ENCODE measurements around the gene RSBN1L. TPM values are rescaled to one million over a fixed set of nuclear protein-coding genes. Genes with fewer than 3 reads are reported as not detected.

The RSBN1L gene
- total and polyA plus RNA-seq, 11 donors = 4.0 to 12.1 (median 9.0) TPM

GRCh38 chr7:77727527-77727926, 31.3 kb downstream of the RSBN1L start:
- Histone ChIP-seq H3K27me3 (no peaks in the 10 kb centered on the region), H3K27ac (peak overlapping the region in 1 of 12 donors; percentile 2), H3K4me1 (peaks cover 9 to 59% (median 33%) of the 10 kb centered on the region in 12 donors), H3K9me3 (no peaks in the 10 kb centered on the region), H3K36me3 (no peaks in the 10 kb centered on the region), H3K4me3 (no peak overlapping the region)
- 88 to 90% (median 89%) methylated on average over 3 of the region's 3 CpGs for WGBS, 4 donors
- TF ChIP-seq POLR2A (IDR thresholded peaks at IDR 0.05) (no peak), CTCF (IDR thresholded peaks at IDR 0.05) (no peak)
- no peak for ATAC-seq
- no peak for DNase-seq
- intact Hi-C loops (cut with DNase I) = no loop called here

DNA sequence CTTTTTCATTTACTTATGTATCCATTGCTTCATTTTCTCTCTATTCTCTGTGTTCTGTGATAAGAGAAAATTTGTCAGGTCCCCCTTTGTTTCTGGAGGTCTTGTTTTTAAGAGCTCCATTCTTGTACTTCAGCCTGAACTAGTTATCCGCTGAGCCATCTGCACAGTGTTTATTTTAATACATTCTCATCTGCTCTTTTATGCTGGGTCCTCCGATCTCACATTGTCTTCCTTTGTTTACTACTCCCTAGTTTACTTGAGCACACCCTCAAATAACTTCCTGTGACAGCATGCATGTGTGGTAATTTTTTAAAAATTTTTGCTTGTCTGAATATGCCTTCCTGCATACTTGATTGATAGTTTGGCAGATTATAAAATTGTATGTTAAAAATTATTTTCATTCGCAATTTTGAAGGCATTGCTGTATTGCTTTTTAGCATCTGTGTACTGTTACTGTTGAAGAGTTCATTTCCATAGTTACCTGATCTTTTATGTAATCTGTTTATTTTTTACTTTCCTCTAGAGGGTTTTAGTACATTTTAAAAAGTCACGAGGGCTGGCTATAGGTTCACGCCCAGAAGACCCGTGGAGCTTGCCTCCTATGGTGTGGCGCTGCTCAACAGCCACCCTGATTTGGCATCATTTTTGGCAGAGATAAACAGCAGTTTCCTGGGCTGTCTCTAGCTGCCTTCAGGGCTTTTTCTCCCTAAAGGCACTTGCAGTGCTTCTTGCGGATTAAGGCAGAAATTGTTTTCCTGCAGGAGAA, 31.9 kb downstream of the RSBN1L start:
- TF ChIP-seq POLR2A (IDR thresholded peaks at IDR 0.05) = no peak
- TF ChIP-seq CTCF (IDR thresholded peaks at IDR 0.05) = no peak
- H3K27me3 ChIP-seq = no peaks in the 10 kb centered on the region
- H3K36me3 ChIP-seq = no peaks in the 10 kb centered on the region
- WGBS, 4 donors = 26 to 41% (median 30%) methylated on average over 8 of the region's 8 CpGs
- H3K9me3 ChIP-seq = no peaks in the 10 kb centered on the region
- ATAC-seq (peak in 2 of 4 donors; percentile 49 to 54), DNase-seq (no peak)
- peak overlapping the region in 3 of 12 donors; percentile 2 to 53 (median 10) for H3K27ac ChIP-seq
- peaks cover 9 to 56% (median 33%) of the 10 kb centered on the region in 12 donors for H3K4me1 ChIP-seq
- peak overlapping the region in 1 of 12 donors; percentile 7 for H3K4me3 ChIP-seq
- intact Hi-C loops (cut with DNase I) = no loop called here

- no peaks in the 10 kb centered on the region for H3K27me3 ChIP-seq
- ATAC-seq (no peak), DNase-seq (no peak)
- H3K9me3 ChIP-seq = no peaks in the 10 kb centered on the region
- H3K27ac ChIP-seq = no peak overlapping the region
- H3K4me3 ChIP-seq = no peak overlapping the region
- no peaks in the 10 kb centered on the region for H3K36me3 ChIP-seq
- no peak for TF ChIP-seq POLR2A (IDR thresholded peaks at IDR 0.05)
- no peak for TF ChIP-seq CTCF (IDR thresholded peaks at IDR 0.05)
- WGBS, 4 donors = 87 to 92% (median 89%) methylated on average over 3 of the region's 3 CpGs
- peaks cover 9 to 64% (median 36%) of the 10 kb centered on the region in 12 donors for H3K4me1 ChIP-seq
- intact Hi-C loops (cut with DNase I) = no loop called here
Measured at GRCh38 chr7:77729574-77730348, 33.5 kb downstream of the RSBN1L start.

DNA sequence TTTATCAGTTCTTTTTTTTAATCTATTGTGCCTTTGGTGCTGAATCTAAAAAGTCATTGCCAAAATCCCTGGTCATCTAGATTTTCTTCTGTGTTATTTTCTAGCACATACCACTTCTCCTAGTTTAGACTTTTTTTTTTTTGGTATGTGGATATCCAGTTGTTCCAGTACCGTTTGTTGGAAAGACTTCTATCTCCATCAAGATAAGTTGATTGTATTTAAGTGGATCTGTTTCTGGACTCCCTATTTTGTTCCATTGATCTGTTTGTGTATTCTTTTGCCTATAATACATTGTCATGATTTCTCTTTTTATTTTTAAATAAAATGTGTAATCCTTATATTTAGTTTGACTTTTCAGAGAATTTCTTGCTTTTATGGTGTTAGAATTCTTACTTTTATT, 35.5 kb downstream of the RSBN1L start:
- H3K4me3 ChIP-seq = no peak overlapping the region
- 31 to 54% (median 40%) methylated on average over 1 of the region's 1 CpG for WGBS, 4 donors
- H3K36me3 ChIP-seq = peaks cover 0 to 5% (median 0%) of the 10 kb centered on the region in 9 donors
- intact Hi-C loops (cut with DNase I) = loop anchor here in 1 of 10 donors (2.0 kb wide), 1 partner anchor 17 kb away; no protein-coding TSS in a partner anchor
- H3K9me3 ChIP-seq = no peaks in the 10 kb centered on the region
- no peak for TF ChIP-seq CTCF (IDR thresholded peaks at IDR 0.05)
- TF ChIP-seq POLR2A (IDR thresholded peaks at IDR 0.05) = no peak
- ATAC-seq (no peak), DNase-seq (no peak)
- H3K27ac ChIP-seq = no peak overlapping the region
- no peaks in the 10 kb centered on the region for H3K27me3 ChIP-seq
- H3K4me1 ChIP-seq = peaks cover 9 to 69% (median 41%) of the 10 kb centered on the region in 12 donors
